K562 (cell line): ENCODE results near the gene JKAMP. TPM values are rescaled to one million over a fixed set of nuclear protein-coding genes. Genes with fewer than 3 reads are reported as not detected.

Experiments
- ATAC-seq: fragments of 200-7000 bp; cut with Tn5 transposase; 3 replicates; pipeline ENCODE4 v1.9.1; 2020; ENCODE audit warnings: moderate library complexity
- BruUV-seq: library from RNA; stranded (reverse); fragments of 400-500 nt; replicated peaks from 2 replicates; lab custom pipeline; 2021; lab: Mats Ljungman, UMichigan
- CTCF ChIA-PET: fragments of 300-600 bp; formaldehyde crosslinking; extraction: SDS; loops from one replicate; lab custom pipeline; 2021; ENCODE audit warnings: low intra/inter-chr PET ratio; lab: Yijun Ruan, JAX
- POLR2A ChIA-PET: fragments of 300-600, 350-650 bp; sonication (Branson Sonifier 250); formaldehyde crosslinking; extraction: SDS; loops from one replicate; lab custom pipeline; 2021; ENCODE audit warnings: antibody characterized with exemption, inconsistent platforms; lab: Yijun Ruan, JAX
- DNase-seq, 4 experiments: peaks; one replicate each; pipeline versions ENCODE4 v3.0.0 to v3.0.0-alpha.2; 2011 to 2018; ENCODE audit warnings: low spot score in 3 of 4, mixed read lengths in 3 of 4; ENCODE audit errors: extremely low read depth in 1 of 4
- FAIRE-seq: peaks from 2 replicates; lab custom pipeline; 2011; peaks lifted over from hg19 to GRCh38; lab: Jason Lieb, UNC
- H2AFZ ChIP-seq: 2 replicates; pipeline ENCODE4 v1.6.0; 2011; ENCODE audit warnings: low read depth, low read length, control low read depth, inconsistent platforms
- H3K27ac ChIP-seq: fragments of 200-600 bp; 3 replicates; pipeline ENCODE4 v1.8.0; 2011; ENCODE audit warnings: low read depth, mild to moderate bottlenecking, control low read depth, inconsistent platforms, low read length, moderate library complexity, mixed read lengths; ENCODE audit errors: extremely low read depth
- H3K27me3 ChIP-seq, 2 experiments: fragments of 300-600 bp in 1 of 2; 2 replicates in 1 of 2; 3 replicates in 1 of 2; pipeline versions ENCODE4 v1.6.0 to v1.8.0; 2011; ENCODE audit warnings: inconsistent platforms in 2 of 2, low read length in 2 of 2, mild to moderate bottlenecking in 1 of 2, mixed read lengths in 1 of 2, moderate library complexity in 1 of 2; ENCODE audit not compliant: control insufficient read depth in 2 of 2, insufficient read depth in 2 of 2
- H3K36me3 ChIP-seq: fragments of 300-600 bp; 3 replicates; pipeline ENCODE4 v1.8.0; 2011; ENCODE audit warnings: mild to moderate bottlenecking, low read length, inconsistent platforms; ENCODE audit not compliant: control insufficient read depth, insufficient read depth
- H3K4me1 ChIP-seq, 2 experiments: fragments of 200-600 bp in 1 of 2; replicated peaks in 1 of 2; 2 replicates in 1 of 2; 3 replicates in 1 of 2; pipeline versions ENCODE4 v1.5.1 to v1.8.0; 2011; ENCODE audit warnings: inconsistent platforms in 2 of 2, low read length in 2 of 2, mild to moderate bottlenecking in 1 of 2, mixed read lengths in 1 of 2, moderate library complexity in 1 of 2; ENCODE audit not compliant: control insufficient read depth in 2 of 2, insufficient read depth in 2 of 2
- H3K4me2 ChIP-seq: 2 replicates; pipeline ENCODE4 v1.6.1; 2011; ENCODE audit warnings: low read length, control low read depth, inconsistent platforms, mixed read lengths; ENCODE audit not compliant: insufficient read depth
- H3K4me3 ChIP-seq: fragments of 200-600 bp; sonication (generic), shearing (Covaris generic); 2 replicates; pipeline ENCODE4 v1.5.1; 2016; ENCODE audit warnings: control low read depth, inconsistent platforms
- H3K79me2 ChIP-seq: fragments of 200-600 bp; 3 replicates; pipeline ENCODE4 v1.8.0; 2011; ENCODE audit warnings: low read length, inconsistent platforms; ENCODE audit not compliant: control insufficient read depth, insufficient read depth
- H3K9ac ChIP-seq, 2 experiments: 2 replicates each; pipeline versions ENCODE4 v1.6.0 to v1.6.1; 2011; ENCODE audit warnings: low read depth in 2 of 2, low read length in 2 of 2, control low read depth in 1 of 2, inconsistent platforms in 1 of 2, mild to moderate bottlenecking in 1 of 2, mixed read lengths in 1 of 2; ENCODE audit not compliant: insufficient read depth in 1 of 2
- H3K9me1 ChIP-seq: one replicate; pipeline ENCODE4 v1.6.0; 2011; ENCODE audit warnings: inconsistent platforms, mild to moderate bottlenecking, low read length, moderate library complexity; ENCODE audit not compliant: control insufficient read depth, insufficient read depth
- H3K9me3 ChIP-seq: replicated peaks from 2 replicates; pipeline ENCODE4 v1.5.1; 2011; ENCODE audit warnings: low read depth, low read length, inconsistent platforms; ENCODE audit not compliant: control insufficient read depth, insufficient read depth
- H4K20me1 ChIP-seq: replicated peaks from 2 replicates; pipeline ENCODE4 v1.6.1; 2011; ENCODE audit warnings: low read length, inconsistent platforms, mixed read lengths; ENCODE audit not compliant: control insufficient read depth, insufficient read depth
- FOXJ2 ChIP-seq: fragments of 200-800 bp; sonication (Bioruptor generic); IDR thresholded peaks from 2 replicates; pipeline ENCODE4 v1.6.1; 2016; ENCODE audit warnings: missing genetic modification characterization, missing compliant biosample characterization
- SLC30A9 ChIP-seq: fragments of 250-450 bp; sonication (Bioruptor Pico); IDR thresholded peaks from 2 replicates; pipeline ENCODE4 v1.8.0; 2022; ENCODE audit warnings: mild to moderate bottlenecking, moderate library complexity
- TFAM ChIP-seq: fragments of 250-450 bp; sonication (Bioruptor Pico); conservative IDR thresholded peaks from 2 replicates; pipeline ENCODE4 v1.5.0; 2021; ENCODE audit warnings: mild to moderate bottlenecking, moderate library complexity
- YY1 ChIP-seq, 3 experiments: IDR thresholded peaks; 2 replicates each; pipeline ENCODE4 v1.6.1; 2011; ENCODE audit warnings: low read length in 2 of 3, mild to moderate bottlenecking in 2 of 3, moderate library complexity in 2 of 3, borderline replicate concordance in 1 of 3, control low read depth in 1 of 3, low read depth in 1 of 3; ENCODE audit not compliant: insufficient read depth in 3 of 3, insufficient replicate concordance in 2 of 3, control insufficient read depth in 1 of 3, insufficient read length in 1 of 3; ENCODE audit errors: extremely low read depth in 1 of 3
- ZNF511 ChIP-seq: sonication (generic); formaldehyde crosslinking; IDR thresholded peaks from 2 replicates; pipeline ENCODE4 v1.8.0; 2022; ENCODE audit warnings: mild to moderate bottlenecking, missing genetic modification reagents
- ZNF766 ChIP-seq: fragments of 200-800 bp; sonication (Bioruptor generic); conservative IDR thresholded peaks from 2 replicates; pipeline ENCODE4 v1.6.1; 2016; ENCODE audit warnings: missing genetic modification characterization, missing compliant biosample characterization
- WGBS: fragments of 100-300 bp; shearing (Covaris generic); methylation state at CpG from one replicate; pipeline ENCODE4 v1.1.6; 2016; ENCODE audit warnings: low coverage, mixed read lengths; ENCODE audit not compliant: insufficient coverage; ENCODE audit errors: missing lambda C conversion rate; 5-methylcytosine and 5-hydroxymethylcytosine counted together
- in situ Hi-C: fragments of 300-500 bp; cut with MboI; formaldehyde crosslinking; loops from 4 replicates; pipeline ENCODE4 v1.15.0; 2018; ENCODE audit warnings: inconsistent platforms, mixed read lengths
- intact Hi-C: fragments of 100-400 bp; cut with micrococcal nuclease; formaldehyde crosslinking; loops from 2 replicates; pipeline ENCODE4 v1.14.2; 2022
- polyA plus RNA-seq, 8 experiments: library from polyadenylated mRNA; depleted of rRNA in 4 of 8; stranded (reverse) in 5 of 8; unstranded in 3 of 8; fragments of >200 nt; fragmentation: Nextera tagmentation in 2 of 8; fragmentation: Illumina TruSeq in 1 of 8; extraction: Ambion mirVana in 2 of 8; extraction: Trizol in 1 of 8; gene quantifications; 2 replicates each; pipeline versions ENCODE4 v1.2.1 to v1.2.3, GENCODE V29; 2011 to 2014; ENCODE audit warnings: inconsistent platforms in 1 of 8, missing spikeins in 1 of 8
- total RNA-seq, 7 experiments: library from RNA; depleted of rRNA in 6 of 7; stranded (reverse); fragments of >200 nt in 6 of 7; fragmentation: Illumina TruSeq in 2 of 7; extraction: Trizol in 2 of 7; gene quantifications; 2 replicates each; pipeline versions ENCODE4 v1.2.1 to v1.2.3, GENCODE V29; 2011 to 2021; ENCODE audit warnings: low replicate concordance in 1 of 7
- TF ChIP-seq, protein P1 (sequence below), 2 experiments: fragments of 200-800 bp in 1 of 2; sonication (Bioruptor generic) in 1 of 2; sonication (generic) in 1 of 2; formaldehyde crosslinking in 1 of 2; IDR thresholded peaks in 1 of 2; conservative IDR thresholded peaks in 1 of 2; 2 replicates each; pipeline versions ENCODE4 v1.5.0 to v1.6.1; 2016 to 2020; ENCODE audit warnings: missing compliant biosample characterization in 1 of 2, missing genetic modification characterization in 1 of 2, missing genetic modification reagents in 1 of 2
- TF ChIP-seq, protein P2 (sequence below): sonication (generic); formaldehyde crosslinking; IDR thresholded peaks from 2 replicates; pipeline ENCODE4 v1.8.1; 2023; ENCODE audit warnings: mild to moderate bottlenecking, missing genetic modification reagents

JKAMP gene
- total and polyA plus RNA-seq, 9 of the 15 experiments (the other 6 are each of a cell fraction or from before 2014, with no cell fraction given), result 19.3 to 119 (median 33.8) TPM

- Histone ChIP-seq H3K27ac (no peak overlapping the region), H3K9me3 (no peaks in the 10 kb centered on the region), H3K9ac (no peak overlapping the region), H3K4me1 (no peaks in the 10 kb centered on the region), H3K4me3 (no peak overlapping the region), H2AFZ (no peak overlapping the region), H3K36me3 (peaks cover 2% of the 10 kb centered on the region; the same call in 1 of the 3 replicates), H3K4me2 (no peak overlapping the region), H3K79me2 (no peaks in the 10 kb centered on the region), H3K9me1 (no peaks in the 10 kb centered on the region), H4K20me1 (no peaks in the 10 kb centered on the region), H3K27me3 (no peaks in the 10 kb centered on the region)
- 0% methylated on average over 3 of the region's 3 CpGs for WGBS
- intact Hi-C loops, result loop anchor here (10.0 kb wide), 1 partner anchor 676 kb away; no protein-coding TSS in a partner anchor
- TF ChIP-seq SLC30A9 (CRISPR knock-in tag), result no peak
- ChIA-PET POLR2A (no interaction called here), CTCF (interaction anchor here (1.0 kb wide), 1 partner anchor 68 kb away, joined by 3 read pairs; no protein-coding TSS in a partner anchor)
- DNase-seq (no peak), FAIRE-seq (no peak), ATAC-seq (no peak)
- BruUV-seq, result no TSS peak
- in situ Hi-C loops, result no loop called here
Measured at GRCh38 chr14:59509101-59509500, 24.8 kb downstream of the JKAMP start.

DNA sequence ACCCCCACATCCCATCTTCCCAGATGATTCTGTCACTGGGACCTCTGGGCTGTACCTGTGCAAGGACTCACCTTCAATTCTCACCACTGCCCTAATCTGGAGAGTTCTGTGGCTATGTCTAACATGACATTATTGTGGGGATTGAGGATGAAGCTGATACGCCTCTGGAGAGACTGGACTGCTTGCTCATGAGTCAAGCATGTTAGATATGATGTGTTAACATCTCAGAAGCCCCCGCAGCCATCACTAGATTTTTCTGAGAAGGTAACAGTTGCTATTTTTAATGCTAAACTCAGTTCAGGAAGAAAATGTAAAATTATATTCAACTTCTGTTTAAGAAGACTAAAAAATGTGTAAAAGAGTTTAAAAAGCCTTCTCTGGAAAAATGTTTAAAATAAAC is 25.7 kb downstream of the JKAMP start:
- BruUV-seq, result no TSS peak
- H3K9ac ChIP-seq, result no peak overlapping the region
- H3K79me2 ChIP-seq, result no peaks in the 10 kb centered on the region
- intact Hi-C loops, result no loop called here
- no peaks in the 10 kb centered on the region for H3K9me1 ChIP-seq
- TF ChIP-seq ZNF766 (no peak), ZNF511 (CRISPR knock-in tag) (no peak), TFAM (CRISPR knock-in tag) (no peak), YY1 (IDR thresholded peaks at IDR 0.05; ENCODE audit: borderline replicate concordance in 1 of 3, control insufficient read depth in 1 of 3, extremely low read depth in 1 of 3, insufficient read depth in 3 of 3, insufficient read length in 1 of 3, insufficient replicate concordance in 2 of 3, low read depth in 1 of 3, low read length in 2 of 3) (no peak), FOXJ2 (tag) (no peak)
- TF ChIP-seq, protein P1, sequence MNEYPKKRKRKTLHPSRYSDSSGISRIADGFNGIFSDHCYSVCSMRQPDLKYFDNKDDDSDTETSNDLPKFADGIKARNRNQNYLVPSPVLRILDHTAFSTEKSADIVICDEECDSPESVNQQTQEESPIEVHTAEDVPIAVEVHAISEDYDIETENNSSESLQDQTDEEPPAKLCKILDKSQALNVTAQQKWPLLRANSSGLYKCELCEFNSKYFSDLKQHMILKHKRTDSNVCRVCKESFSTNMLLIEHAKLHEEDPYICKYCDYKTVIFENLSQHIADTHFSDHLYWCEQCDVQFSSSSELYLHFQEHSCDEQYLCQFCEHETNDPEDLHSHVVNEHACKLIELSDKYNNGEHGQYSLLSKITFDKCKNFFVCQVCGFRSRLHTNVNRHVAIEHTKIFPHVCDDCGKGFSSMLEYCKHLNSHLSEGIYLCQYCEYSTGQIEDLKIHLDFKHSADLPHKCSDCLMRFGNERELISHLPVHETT (CRISPR knock-in tag; conservative IDR thresholded peaks at IDR 0.05 in 1 of 2, IDR thresholded peaks at IDR 0.05 in 1 of 2), result no peak
- TF ChIP-seq, protein P2, sequence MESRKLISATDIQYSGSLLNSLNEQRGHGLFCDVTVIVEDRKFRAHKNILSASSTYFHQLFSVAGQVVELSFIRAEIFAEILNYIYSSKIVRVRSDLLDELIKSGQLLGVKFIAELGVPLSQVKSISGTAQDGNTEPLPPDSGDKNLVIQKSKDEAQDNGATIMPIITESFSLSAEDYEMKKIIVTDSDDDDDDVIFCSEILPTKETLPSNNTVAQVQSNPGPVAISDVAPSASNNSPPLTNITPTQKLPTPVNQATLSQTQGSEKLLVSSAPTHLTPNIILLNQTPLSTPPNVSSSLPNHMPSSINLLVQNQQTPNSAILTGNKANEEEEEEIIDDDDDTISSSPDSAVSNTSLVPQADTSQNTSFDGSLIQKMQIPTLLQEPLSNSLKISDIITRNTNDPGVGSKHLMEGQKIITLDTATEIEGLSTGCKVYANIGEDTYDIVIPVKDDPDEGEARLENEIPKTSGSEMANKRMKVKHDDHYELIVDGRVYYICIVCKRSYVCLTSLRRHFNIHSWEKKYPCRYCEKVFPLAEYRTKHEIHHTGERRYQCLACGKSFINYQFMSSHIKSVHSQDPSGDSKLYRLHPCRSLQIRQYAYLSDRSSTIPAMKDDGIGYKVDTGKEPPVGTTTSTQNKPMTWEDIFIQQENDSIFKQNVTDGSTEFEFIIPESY, result no peak
- TF ChIP-seq, all 486 proteins: peak for 0
- CTCF ChIA-PET, result interaction anchor here (1.0 kb wide), 1 partner anchor 67 kb away, joined by 3 read pairs; no protein-coding TSS in a partner anchor
- no peaks in the 10 kb centered on the region for H3K4me1 ChIP-seq
- no peak for FAIRE-seq
- ATAC-seq, result no peak
- no peak overlapping the region for H3K27ac ChIP-seq
- no peaks in the 10 kb centered on the region for H3K36me3 ChIP-seq
- no peaks in the 10 kb centered on the region for H3K9me3 ChIP-seq
- 10% methylated on average over 2 of the region's 2 CpGs for WGBS
- POLR2A ChIA-PET, result no interaction called here
- H3K4me2 ChIP-seq, result no peak overlapping the region
- H3K4me3 ChIP-seq, result no peak overlapping the region
- no peak for DNase-seq
- no peak overlapping the region for H2AFZ ChIP-seq
- no peaks in the 10 kb centered on the region for H4K20me1 ChIP-seq
- in situ Hi-C loops, result no loop called here
- no peaks in the 10 kb centered on the region for H3K27me3 ChIP-seq
